ENCODE data around the gene CCL23.

DNA sequence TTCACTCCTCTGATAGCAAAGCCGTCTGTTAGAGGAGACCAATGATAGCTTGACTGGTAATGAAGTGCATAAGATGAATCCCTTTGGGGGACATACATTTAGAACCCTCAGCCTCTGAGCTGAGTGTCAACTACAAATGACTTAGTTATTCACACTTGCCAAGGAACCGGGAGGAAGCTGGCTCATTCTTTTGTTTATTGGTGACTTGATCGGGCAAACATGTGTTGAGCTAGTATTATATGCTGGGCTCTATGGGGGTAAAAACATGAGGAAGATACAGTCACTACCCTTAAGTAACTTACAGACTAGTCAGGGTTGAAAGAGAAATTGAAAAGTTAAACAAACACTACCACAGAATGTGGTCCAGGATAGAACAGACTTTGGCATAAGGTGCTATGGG lies 39.4 kb downstream of the CCL23 start:
- TF ChIP-seq, protein P1, sequence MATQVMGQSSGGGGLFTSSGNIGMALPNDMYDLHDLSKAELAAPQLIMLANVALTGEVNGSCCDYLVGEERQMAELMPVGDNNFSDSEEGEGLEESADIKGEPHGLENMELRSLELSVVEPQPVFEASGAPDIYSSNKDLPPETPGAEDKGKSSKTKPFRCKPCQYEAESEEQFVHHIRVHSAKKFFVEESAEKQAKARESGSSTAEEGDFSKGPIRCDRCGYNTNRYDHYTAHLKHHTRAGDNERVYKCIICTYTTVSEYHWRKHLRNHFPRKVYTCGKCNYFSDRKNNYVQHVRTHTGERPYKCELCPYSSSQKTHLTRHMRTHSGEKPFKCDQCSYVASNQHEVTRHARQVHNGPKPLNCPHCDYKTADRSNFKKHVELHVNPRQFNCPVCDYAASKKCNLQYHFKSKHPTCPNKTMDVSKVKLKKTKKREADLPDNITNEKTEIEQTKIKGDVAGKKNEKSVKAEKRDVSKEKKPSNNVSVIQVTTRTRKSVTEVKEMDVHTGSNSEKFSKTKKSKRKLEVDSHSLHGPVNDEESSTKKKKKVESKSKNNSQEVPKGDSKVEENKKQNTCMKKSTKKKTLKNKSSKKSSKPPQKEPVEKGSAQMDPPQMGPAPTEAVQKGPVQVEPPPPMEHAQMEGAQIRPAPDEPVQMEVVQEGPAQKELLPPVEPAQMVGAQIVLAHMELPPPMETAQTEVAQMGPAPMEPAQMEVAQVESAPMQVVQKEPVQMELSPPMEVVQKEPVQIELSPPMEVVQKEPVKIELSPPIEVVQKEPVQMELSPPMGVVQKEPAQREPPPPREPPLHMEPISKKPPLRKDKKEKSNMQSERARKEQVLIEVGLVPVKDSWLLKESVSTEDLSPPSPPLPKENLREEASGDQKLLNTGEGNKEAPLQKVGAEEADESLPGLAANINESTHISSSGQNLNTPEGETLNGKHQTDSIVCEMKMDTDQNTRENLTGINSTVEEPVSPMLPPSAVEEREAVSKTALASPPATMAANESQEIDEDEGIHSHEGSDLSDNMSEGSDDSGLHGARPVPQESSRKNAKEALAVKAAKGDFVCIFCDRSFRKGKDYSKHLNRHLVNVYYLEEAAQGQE (IDR thresholded peaks at IDR 0.05; ENCODE audit: insufficient read depth in 1 of 2, low read depth in 2 of 2, low read length in 1 of 2), result no peak
- TF ChIP-seq, protein P2, sequence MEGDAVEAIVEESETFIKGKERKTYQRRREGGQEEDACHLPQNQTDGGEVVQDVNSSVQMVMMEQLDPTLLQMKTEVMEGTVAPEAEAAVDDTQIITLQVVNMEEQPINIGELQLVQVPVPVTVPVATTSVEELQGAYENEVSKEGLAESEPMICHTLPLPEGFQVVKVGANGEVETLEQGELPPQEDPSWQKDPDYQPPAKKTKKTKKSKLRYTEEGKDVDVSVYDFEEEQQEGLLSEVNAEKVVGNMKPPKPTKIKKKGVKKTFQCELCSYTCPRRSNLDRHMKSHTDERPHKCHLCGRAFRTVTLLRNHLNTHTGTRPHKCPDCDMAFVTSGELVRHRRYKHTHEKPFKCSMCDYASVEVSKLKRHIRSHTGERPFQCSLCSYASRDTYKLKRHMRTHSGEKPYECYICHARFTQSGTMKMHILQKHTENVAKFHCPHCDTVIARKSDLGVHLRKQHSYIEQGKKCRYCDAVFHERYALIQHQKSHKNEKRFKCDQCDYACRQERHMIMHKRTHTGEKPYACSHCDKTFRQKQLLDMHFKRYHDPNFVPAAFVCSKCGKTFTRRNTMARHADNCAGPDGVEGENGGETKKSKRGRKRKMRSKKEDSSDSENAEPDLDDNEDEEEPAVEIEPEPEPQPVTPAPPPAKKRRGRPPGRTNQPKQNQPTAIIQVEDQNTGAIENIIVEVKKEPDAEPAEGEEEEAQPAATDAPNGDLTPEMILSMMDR (IDR thresholded peaks at IDR 0.05), result no peak
- TF ChIP-seq POLR2AphosphoS5 (IDR thresholded peaks at IDR 0.05; ENCODE audit: low read depth, low read length), result no peak

Measured in Panc1 (cell line).